ENCODE measurements around the gene PPP2CA. TPM values are rescaled to one million over a fixed set of nuclear protein-coding genes. Genes with fewer than 3 reads are reported as not detected.
A peak's percentile ranks its signal among the peaks of the same experiment; 100 is the strongest.

The PPP2CA gene
- total RNA-seq, 2 donors from 2014 or later, result 101 to 164 TPM

GRCh38 chr5:134188092-134188491, 37.8 kb downstream of the PPP2CA start:
- no peak for ATAC-seq (replicated peaks)
- Mint-ChIP-seq H3K27ac (no peak overlapping the region), H3K27me3 (no peaks in the 10 kb centered on the region), H3K36me3 (ENCODE audit: low read depth) (no peaks in the 10 kb centered on the region), H3K9me3 (no peaks in the 10 kb centered on the region), H3K4me1 (no peaks in the 10 kb centered on the region), H3K4me3 (no peak overlapping the region)

GRCh38 chr5:134184155-134185135, 41.4 kb downstream of the PPP2CA start:
- Mint-ChIP-seq H3K9me3 (no peaks in the 10 kb centered on the region), H3K4me1 (no peaks in the 10 kb centered on the region)

GRCh38 chr5:134183481-134183880, 42.4 kb downstream of the PPP2CA start:
- no peaks in the 10 kb centered on the region for H3K36me3 Mint-ChIP-seq (ENCODE audit: low read depth)
- ATAC-seq (replicated peaks), result no peak
- no peak overlapping the region for H3K4me3 Mint-ChIP-seq
- no peak overlapping the region for H3K27ac Mint-ChIP-seq
- no peaks in the 10 kb centered on the region for H3K27me3 Mint-ChIP-seq
- no peaks in the 10 kb centered on the region for H3K9me3 Mint-ChIP-seq
- H3K4me1 Mint-ChIP-seq, result no peaks in the 10 kb centered on the region

More at GRCh38 chr5:134184155-134185135, 41.4 kb downstream of the PPP2CA start:
- Mint-ChIP-seq H3K36me3 (ENCODE audit: low read depth) (no peaks in the 10 kb centered on the region), H3K27me3 (no peaks in the 10 kb centered on the region), H3K4me3 (no peak overlapping the region), H3K27ac (no peak overlapping the region)
- peak; percentile 96 for ATAC-seq (replicated peaks)

- H3K27ac Mint-ChIP-seq, result peak overlapping the region; percentile 98
- no peaks in the 10 kb centered on the region for H3K9me3 Mint-ChIP-seq
- no peaks in the 10 kb centered on the region for H3K27me3 Mint-ChIP-seq
- ATAC-seq (replicated peaks), result no peak
- H3K4me1 Mint-ChIP-seq, result peaks cover 11% of the 10 kb centered on the region
- peaks cover 32% of the 10 kb centered on the region for H3K36me3 Mint-ChIP-seq (ENCODE audit: low read depth)
- peak overlapping the region; percentile 97 for H3K4me3 Mint-ChIP-seq
These were observed 47.8 kb downstream of the PPP2CA start for GRCh38 chr5:134178096-134178419.

GRCh38 chr5:134177369-134178095, 48.3 kb downstream of the PPP2CA start:
- Mint-ChIP-seq H3K4me1 (peaks cover 11% of the 10 kb centered on the region), H3K9me3 (no peaks in the 10 kb centered on the region), H3K4me3 (peak overlapping the region; percentile 97), H3K27me3 (no peaks in the 10 kb centered on the region), H3K36me3 (ENCODE audit: low read depth) (peaks cover 37% of the 10 kb centered on the region), H3K27ac (peak overlapping the region; percentile 98)
- ATAC-seq (replicated peaks), result peak; percentile 22

- H3K4me1 Mint-ChIP-seq, result peaks cover 16% of the 10 kb centered on the region
- peak; percentile 85 for ATAC-seq (replicated peaks)
- peaks cover 45% of the 10 kb centered on the region for H3K36me3 Mint-ChIP-seq (ENCODE audit: low read depth)
- peak within 1 kb of the TSS; percentile 98 for H3K27ac Mint-ChIP-seq
- H3K4me3 Mint-ChIP-seq, result peak within 1 kb of the TSS; percentile 97
- no peaks in the 10 kb centered on the region for H3K9me3 Mint-ChIP-seq
- no peaks in the 10 kb centered on the region for H3K27me3 Mint-ChIP-seq
These were observed 49.1 kb downstream of the PPP2CA start, which contains the start of gene SKP1 for GRCh38 chr5:134176511-134177368. Gene SKP1, minus strand, starts transcription at chr5:134176950. Its CDS starts 2,928 bp downstream, at chr5:134174022.

GRCh38 chr5:134175921-134176510, 49.9 kb downstream of the PPP2CA start:
- Mint-ChIP-seq H3K4me1 (peaks cover 22% of the 10 kb centered on the region), H3K27ac (peak overlapping the region; percentile 98), H3K27me3 (no peaks in the 10 kb centered on the region), H3K9me3 (no peaks in the 10 kb centered on the region), H3K4me3 (peak overlapping the region; percentile 97), H3K36me3 (ENCODE audit: low read depth) (peaks cover 52% of the 10 kb centered on the region)
- peak; percentile 40 for ATAC-seq (replicated peaks)

GRCh38 chr5:134174841-134175839, 50.7 kb downstream of the PPP2CA start:
- Mint-ChIP-seq H3K27me3 (no peaks in the 10 kb centered on the region), H3K9me3 (no peaks in the 10 kb centered on the region), H3K4me1 (peaks cover 22% of the 10 kb centered on the region), H3K27ac (peak overlapping the region; percentile 98), H3K4me3 (peak overlapping the region; percentile 97), H3K36me3 (ENCODE audit: low read depth) (peaks cover 61% of the 10 kb centered on the region)
- ATAC-seq (replicated peaks), result no peak

GRCh38 chr5:134171972-134172371, 53.9 kb downstream of the PPP2CA start:
- Mint-ChIP-seq H3K4me3 (no peak overlapping the region), H3K4me1 (peaks cover 31% of the 10 kb centered on the region), H3K27ac (peak overlapping the region; percentile 25), H3K9me3 (no peaks in the 10 kb centered on the region), H3K36me3 (ENCODE audit: low read depth) (peaks cover 90% of the 10 kb centered on the region), H3K27me3 (no peaks in the 10 kb centered on the region)
- ATAC-seq (replicated peaks), result no peak

- Mint-ChIP-seq H3K27me3 (no peaks in the 10 kb centered on the region), H3K27ac (no peak overlapping the region), H3K4me1 (peaks cover 13% of the 10 kb centered on the region), H3K4me3 (no peak overlapping the region), H3K36me3 (ENCODE audit: low read depth) (peaks cover 99% of the 10 kb centered on the region), H3K9me3 (no peaks in the 10 kb centered on the region)
- no peak for ATAC-seq (replicated peaks)
These were observed 63.3 kb downstream of the PPP2CA start for GRCh38 chr5:134162592-134162991.

- Mint-ChIP-seq H3K27me3 (no peaks in the 10 kb centered on the region), H3K4me3 (peak overlapping the region; percentile 20), H3K9me3 (no peaks in the 10 kb centered on the region), H3K36me3 (ENCODE audit: low read depth) (peaks cover 99% of the 10 kb centered on the region), H3K4me1 (peaks cover 13% of the 10 kb centered on the region), H3K27ac (peak overlapping the region; percentile 68)
- ATAC-seq (replicated peaks), result peak; percentile 72
These were observed 64.1 kb downstream of the PPP2CA start for GRCh38 chr5:134161513-134162395.

- Mint-ChIP-seq H3K27ac (no peak overlapping the region), H3K27me3 (no peaks in the 10 kb centered on the region), H3K4me3 (no peak overlapping the region), H3K4me1 (peaks cover 21% of the 10 kb centered on the region), H3K36me3 (ENCODE audit: low read depth) (peaks cover 100% of the 10 kb centered on the region), H3K9me3 (no peaks in the 10 kb centered on the region)
- ATAC-seq (replicated peaks), result peak; percentile 60
These were observed 72.2 kb downstream of the PPP2CA start for GRCh38 chr5:134153657-134154056.

All from activated T-helper 17 cell treated with anti-CD3 and anti-CD28 coated beads, Interleukin-2, amount 50 U/mL, for 72 hours (primary cell).